Ectodermal cell (in vitro differentiated cells): ENCODE results near the gene TECR.
"Not testable (repeated sequence)": the region's sequence is repeated elsewhere in the genome, so short reads cannot be mapped to it uniquely, and the experiment has no call there.

Experiments used
- H3K27ac ChIP-seq: 2 replicates; pipeline ENCODE4 v1.7.0; 2013; ENCODE audit warnings: mild to moderate bottlenecking, low read depth, low read length; ENCODE audit not compliant: insufficient read depth, poor library complexity, severe bottlenecking
- H3K27me3 ChIP-seq: 2 replicates; pipeline ENCODE4 v1.7.0; 2013; ENCODE audit warnings: mild to moderate bottlenecking, low read length; ENCODE audit not compliant: insufficient read depth, control insufficient read depth, poor library complexity, severe bottlenecking
- H3K36me3 ChIP-seq: one replicate; pipeline ENCODE4 v1.7.0; 2013; ENCODE audit warnings: low read length; ENCODE audit not compliant: control insufficient read depth, insufficient read depth
- H3K4me1 ChIP-seq: one replicate; pipeline ENCODE4 v1.7.0; 2013; ENCODE audit warnings: low read length; ENCODE audit not compliant: control insufficient read depth, insufficient read depth
- H3K4me3 ChIP-seq: 2 replicates; pipeline ENCODE4 v1.7.0; 2013; ENCODE audit warnings: low read depth, low read length, control low read depth; ENCODE audit not compliant: insufficient read depth
- H3K9me3 ChIP-seq: 2 replicates; pipeline ENCODE4 v1.7.0; 2013; ENCODE audit warnings: mild to moderate bottlenecking, low read length, moderate library complexity; ENCODE audit not compliant: control insufficient read depth
- WGBS, 2 experiments: methylation state at CpG; one replicate each; pipeline ENCODE4 v1.1.7; 2013; ENCODE audit warnings: missing lambda C conversion rate in 2 of 2; 5-methylcytosine and 5-hydroxymethylcytosine counted together

The TECR gene

GRCh38 chr19:14570864-14571527 is 41.6 kb downstream of the TECR start:
- H3K27ac ChIP-seq, result no peak overlapping the region
- H3K9me3 ChIP-seq, result no peaks in the 10 kb centered on the region
- peak overlapping the region; percentile 100 for H3K4me3 ChIP-seq
- 66 to 68% methylated on average over 22 of the region's 22 CpGs for WGBS, 2 experiments
- peaks cover 7% of the 10 kb centered on the region for H3K4me1 ChIP-seq
- peaks cover 2% of the 10 kb centered on the region for H3K36me3 ChIP-seq
- H3K27me3 ChIP-seq, result no peaks in the 10 kb centered on the region

DNA sequence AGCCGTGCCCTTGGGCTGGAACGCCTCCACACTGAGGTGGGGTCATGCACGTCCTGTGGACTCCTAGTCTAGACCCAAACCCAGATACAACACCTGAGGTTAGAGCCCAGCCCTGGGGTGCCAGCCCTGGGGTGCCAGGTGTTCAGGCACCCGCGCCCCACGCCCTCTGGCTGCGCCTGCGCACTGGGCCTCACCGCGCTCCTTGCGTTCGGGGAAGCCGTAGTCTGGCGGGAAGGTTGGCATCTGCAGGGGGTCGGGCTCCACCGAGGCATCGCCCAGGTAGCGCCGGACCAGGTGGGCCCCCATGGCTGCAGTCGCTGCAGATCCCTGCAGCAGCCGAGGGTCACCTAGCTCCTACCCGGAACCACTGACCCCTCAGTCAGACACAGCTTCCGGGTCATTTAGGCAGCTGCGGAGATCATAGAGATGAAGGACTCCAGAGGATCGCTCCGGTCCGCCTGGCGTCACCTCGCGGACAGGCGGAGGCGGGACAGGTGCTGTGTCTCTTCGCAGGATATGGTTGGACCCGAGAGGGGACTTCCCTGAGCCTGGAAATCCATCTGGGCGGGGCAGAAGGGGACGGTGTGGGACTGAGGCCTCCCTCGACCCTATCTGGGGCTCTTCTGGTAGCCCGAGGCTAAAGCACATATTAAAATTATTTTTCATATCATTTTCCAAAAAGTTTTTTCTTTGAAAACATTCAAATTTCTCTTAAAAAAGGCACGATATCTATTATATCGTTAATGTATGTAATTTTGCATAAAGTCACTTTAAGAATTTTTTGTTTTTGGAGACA is 42.5 kb downstream of the TECR start, which contains the start of gene NDUFB7:
Gene NDUFB7, minus strand, starts transcription at position 372 of the 796 bp plus-strand sequence. Its CDS starts 66 bp downstream, at position 306.
- H3K4me3 ChIP-seq, result peak within 1 kb of the TSS; percentile 100
- WGBS, 2 experiments, result 1 to 4% methylated on average over 38 to 40 of the region's 40 CpGs
- no peak within 1 kb of the TSS for H3K27ac ChIP-seq
- peaks cover 7% of the 10 kb centered on the region for H3K4me1 ChIP-seq
- no peaks in the 10 kb centered on the region for H3K27me3 ChIP-seq
- H3K9me3 ChIP-seq, result no peaks in the 10 kb centered on the region
- no peaks in the 10 kb centered on the region for H3K36me3 ChIP-seq

DNA sequence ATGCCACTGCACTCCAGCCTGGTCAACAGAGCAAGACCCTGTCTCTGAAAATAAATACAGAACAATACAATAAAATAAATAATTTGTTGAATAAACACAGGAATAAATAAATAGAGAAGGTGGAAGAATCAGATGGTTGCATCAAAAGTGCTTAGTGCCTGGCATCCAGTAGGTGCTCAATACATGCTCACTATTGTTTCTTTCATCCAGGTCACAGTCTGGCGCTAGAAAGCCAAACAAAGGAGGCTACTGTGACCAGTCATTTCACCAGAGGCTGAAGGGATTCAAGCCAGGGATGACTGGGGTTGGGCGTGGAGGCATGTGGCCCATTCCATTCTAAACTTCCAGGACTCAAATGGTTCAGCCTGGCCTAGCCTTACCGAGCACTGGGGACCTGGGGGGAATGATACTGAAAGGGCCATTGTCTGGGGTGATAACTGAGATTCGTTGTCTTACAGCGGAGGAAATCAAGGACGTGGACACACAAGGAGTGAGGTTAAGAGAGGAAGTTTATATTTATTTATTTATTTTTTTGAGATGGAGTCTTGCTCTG is 46.1 kb downstream of the TECR start:
- no peak overlapping the region for H3K4me3 ChIP-seq
- no peak overlapping the region for H3K27ac ChIP-seq
- H3K4me1 ChIP-seq, result peaks cover 7% of the 10 kb centered on the region
- H3K36me3 ChIP-seq, result no peaks in the 10 kb centered on the region
- no peaks in the 10 kb centered on the region for H3K27me3 ChIP-seq
- no peaks in the 10 kb centered on the region for H3K9me3 ChIP-seq
- WGBS, 2 experiments, result 86 to 89% methylated on average over 6 of the region's 6 CpGs

DNA sequence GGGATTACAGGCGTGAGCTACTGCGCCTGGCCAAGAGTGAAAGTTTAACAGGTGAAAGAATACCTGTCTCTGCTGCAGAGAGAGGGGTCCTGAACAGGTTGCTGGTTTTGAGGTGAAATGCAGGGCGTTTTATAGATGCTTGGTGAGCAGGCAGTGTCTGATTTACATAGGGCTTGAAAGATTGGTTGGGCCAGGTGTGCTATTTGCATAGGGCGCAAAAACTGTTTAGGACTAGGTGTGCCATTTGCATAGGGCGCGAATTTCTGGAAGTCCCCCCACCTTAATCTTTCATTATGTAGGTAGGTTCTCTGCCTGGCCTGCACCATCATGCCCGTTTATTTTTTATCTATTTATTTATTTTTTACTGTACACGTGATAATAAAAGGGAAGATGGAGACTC is 47.0 kb downstream of the TECR start:
- H3K27ac ChIP-seq, result no peak overlapping the region
- WGBS, 2 experiments, result 85 to 90% methylated on average over 7 to 8 of the region's 8 CpGs
- H3K9me3 ChIP-seq, result no peaks in the 10 kb centered on the region
- H3K4me3 ChIP-seq, result no peak overlapping the region
- no peaks in the 10 kb centered on the region for H3K4me1 ChIP-seq
- H3K27me3 ChIP-seq, result no peaks in the 10 kb centered on the region
- H3K36me3 ChIP-seq, result no peaks in the 10 kb centered on the region

DNA sequence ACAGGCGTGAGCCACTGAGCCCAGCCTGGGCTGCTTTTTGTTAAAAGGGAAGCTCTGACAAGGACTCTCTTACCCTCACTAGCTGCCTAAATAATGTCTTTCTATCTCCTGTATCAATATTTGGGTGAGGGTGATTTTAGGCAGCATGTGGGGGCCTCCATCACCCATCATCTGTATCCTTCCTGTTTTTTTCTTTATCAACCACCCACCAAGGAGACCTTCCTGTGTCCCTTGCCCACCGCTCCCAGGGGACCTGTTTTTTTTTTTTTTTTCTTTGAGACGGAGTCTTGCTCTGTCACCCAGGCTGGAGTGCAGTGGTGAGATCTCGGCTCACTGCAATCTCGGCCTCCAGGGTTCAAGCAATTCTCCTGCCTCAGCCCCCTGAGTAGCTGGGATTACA is 47.9 kb downstream of the TECR start:
- no peaks in the 10 kb centered on the region for H3K36me3 ChIP-seq
- no peaks in the 10 kb centered on the region for H3K9me3 ChIP-seq
- WGBS, 2 experiments, result 89% methylated on average over 5 of the region's 5 CpGs
- no peaks in the 10 kb centered on the region for H3K4me1 ChIP-seq
- no peak overlapping the region for H3K27ac ChIP-seq
- no peak overlapping the region for H3K4me3 ChIP-seq
- no peaks in the 10 kb centered on the region for H3K27me3 ChIP-seq

- no peaks in the 10 kb centered on the region for H3K9me3 ChIP-seq
- no peaks in the 10 kb centered on the region for H3K36me3 ChIP-seq
- WGBS, 2 experiments, result 43 to 55% methylated on average over 5 to 6 of the region's 6 CpGs
- no peak overlapping the region for H3K27ac ChIP-seq
- no peak overlapping the region for H3K4me3 ChIP-seq
- H3K4me1 ChIP-seq, result no peaks in the 10 kb centered on the region
- H3K27me3 ChIP-seq, result no peaks in the 10 kb centered on the region
These were observed 48.6 kb downstream of the TECR start for GRCh38 chr19:14577885-14578427.

DNA sequence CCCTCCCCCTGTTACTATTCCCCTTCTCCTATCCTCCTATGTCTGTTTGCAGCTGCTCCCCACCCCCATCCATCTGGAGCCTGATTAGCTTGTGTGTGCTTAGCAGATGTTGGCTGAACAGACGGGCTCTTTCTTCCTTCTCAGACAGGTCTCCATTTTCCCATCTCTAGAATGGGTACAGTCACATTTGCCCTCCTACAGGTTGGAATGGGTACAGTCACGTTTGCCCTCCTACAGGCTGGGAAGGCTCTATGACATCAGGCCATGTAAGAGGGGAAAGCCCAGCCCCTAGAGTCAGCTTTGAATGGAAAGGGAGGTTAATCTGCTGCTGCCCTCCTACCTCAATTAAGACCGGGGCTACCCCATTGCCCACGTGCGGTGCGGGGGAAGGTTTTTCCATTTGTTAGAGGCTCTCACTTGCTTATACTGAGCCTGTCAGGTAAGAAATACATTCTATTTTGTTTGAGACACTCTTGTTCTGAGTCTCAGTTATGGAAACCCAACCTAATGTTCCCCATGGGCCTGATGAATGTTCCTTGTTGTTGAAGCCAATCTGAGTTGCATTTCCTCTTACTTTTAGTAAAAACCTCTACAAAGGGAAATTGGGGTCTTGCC is 51.3 kb downstream of the TECR start:
- Histone ChIP-seq H3K4me3 (no peak overlapping the region), H3K9me3 (no peaks in the 10 kb centered on the region), H3K4me1 (no peaks in the 10 kb centered on the region), H3K36me3 (no peaks in the 10 kb centered on the region), H3K27me3 (no peaks in the 10 kb centered on the region), H3K27ac (no peak overlapping the region)
- 68 to 69% methylated on average over 6 of the region's 6 CpGs for WGBS, 2 experiments

DNA sequence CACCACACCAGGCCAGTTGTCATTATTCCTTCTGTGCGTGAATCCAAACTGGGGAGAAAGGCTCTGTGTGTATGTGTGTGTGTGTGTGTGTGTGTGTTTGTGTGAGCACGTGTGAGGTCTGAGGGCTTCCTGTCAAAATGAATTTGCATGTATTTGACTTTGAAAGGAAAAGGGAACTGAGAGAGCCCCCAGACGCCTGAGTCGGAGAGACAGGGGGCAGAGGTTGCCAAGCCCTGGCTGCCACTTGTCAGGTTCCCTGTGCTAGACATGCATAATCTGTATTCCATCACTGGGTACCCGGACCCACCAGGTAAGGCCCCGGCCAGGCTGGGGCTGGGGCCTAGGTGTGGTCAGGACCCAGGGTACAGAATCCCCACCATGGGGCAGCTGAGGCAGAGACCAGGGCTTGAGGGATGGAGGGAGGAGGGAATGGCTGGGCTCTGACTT is 53.5 kb downstream of the TECR start, which contains the start of gene CLEC17A:
Gene CLEC17A, plus strand, starts transcription at position 191 of the 447 bp plus-strand sequence. Its CDS starts 77 bp downstream, at position 268.
- Histone ChIP-seq H3K9me3 (no peaks in the 10 kb centered on the region), H3K36me3 (no peaks in the 10 kb centered on the region), H3K27me3 (no peaks in the 10 kb centered on the region), H3K27ac (no peak within 1 kb of the TSS), H3K4me1 (no peaks in the 10 kb centered on the region), H3K4me3 (no peak within 1 kb of the TSS)
- WGBS, 2 experiments, result 59 to 61% methylated on average over 6 of the region's 6 CpGs

- not testable (repeated sequence) for H3K36me3 ChIP-seq, H3K4me3 ChIP-seq, H3K27me3 ChIP-seq, H3K27ac ChIP-seq, H3K4me1 ChIP-seq, H3K9me3 ChIP-seq
- 85 to 89% methylated on average over 4 of the region's 5 CpGs for WGBS, 2 experiments
These were observed 55.0 kb downstream of the TECR start for GRCh38 chr19:14584372-14584771.
